ENCODE data around the gene RIPK4.
"Not testable (repeated sequence)": the region's sequence is repeated elsewhere in the genome, so short reads cannot be mapped to it uniquely, and the experiment has no call there.

The RIPK4 gene

GRCh38 chr21:41706263-41706639 lies 60.6 kb downstream of the RIPK4 start:
- H3K36me3 ChIP-seq (ENCODE audit: control insufficient read depth in 2 of 2, insufficient read depth in 2 of 2, low read length in 2 of 2): no peaks in the 10 kb centered on the region
- peaks cover 0 to 4% of the 10 kb centered on the region in 2 donors for H3K9me3 ChIP-seq (ENCODE audit: control insufficient read depth in 2 of 2, low read length in 2 of 2)
- H3K4me3 ChIP-seq (ENCODE audit: low read length in 2 of 2): no peak overlapping the region
- H3K9ac ChIP-seq (ENCODE audit: low read length in 2 of 2): no peak overlapping the region
- no peaks in the 10 kb centered on the region for H3K4me1 ChIP-seq (ENCODE audit: control insufficient read depth, insufficient read depth, low read length)
- H3K27me3 ChIP-seq (ENCODE audit: control insufficient read depth in 1 of 2, insufficient read depth in 2 of 2, low read length in 2 of 2): peaks cover 6 to 18% of the 10 kb centered on the region in 2 donors
- no peak overlapping the region for H3K27ac ChIP-seq (ENCODE audit: low read length)

GRCh38 chr21:41705546-41706262 lies 61.1 kb downstream of the RIPK4 start:
- Histone ChIP-seq H3K4me3 (ENCODE audit: low read length in 2 of 2) (no peak overlapping the region), H3K9me3 (ENCODE audit: control insufficient read depth in 2 of 2, low read length in 2 of 2) (peaks cover 0 to 4% of the 10 kb centered on the region in 2 donors), H3K4me1 (ENCODE audit: control insufficient read depth, insufficient read depth, low read length) (no peaks in the 10 kb centered on the region), H3K27me3 (ENCODE audit: control insufficient read depth in 1 of 2, insufficient read depth in 2 of 2, low read length in 2 of 2) (peaks cover 6 to 14% of the 10 kb centered on the region in 2 donors), H3K27ac (ENCODE audit: low read length) (no peak overlapping the region), H3K36me3 (ENCODE audit: control insufficient read depth in 2 of 2, insufficient read depth in 2 of 2, low read length in 2 of 2) (no peaks in the 10 kb centered on the region), H3K9ac (ENCODE audit: low read length in 2 of 2) (no peak overlapping the region)

GRCh38 chr21:41703857-41704501 lies 62.9 kb downstream of the RIPK4 start:
- no peaks in the 10 kb centered on the region for H3K4me1 ChIP-seq (ENCODE audit: control insufficient read depth, insufficient read depth, low read length)
- H3K27ac ChIP-seq (ENCODE audit: low read length): no peak overlapping the region
- H3K9me3 ChIP-seq (ENCODE audit: control insufficient read depth in 2 of 2, low read length in 2 of 2): peaks cover 0 to 4% of the 10 kb centered on the region in 2 donors
- no peaks in the 10 kb centered on the region for H3K36me3 ChIP-seq (ENCODE audit: control insufficient read depth in 2 of 2, insufficient read depth in 2 of 2, low read length in 2 of 2)
- no peak overlapping the region for H3K4me3 ChIP-seq (ENCODE audit: low read length in 2 of 2)
- peaks cover 5 to 6% of the 10 kb centered on the region in 2 donors for H3K27me3 ChIP-seq (ENCODE audit: control insufficient read depth in 1 of 2, insufficient read depth in 2 of 2, low read length in 2 of 2)
- H3K9ac ChIP-seq (ENCODE audit: low read length in 2 of 2): no peak overlapping the region

GRCh38 chr21:41701749-41702148 lies 65.1 kb downstream of the RIPK4 start:
- Histone ChIP-seq H3K9ac (ENCODE audit: low read length in 2 of 2) (no peak overlapping the region), H3K36me3 (ENCODE audit: control insufficient read depth in 2 of 2, insufficient read depth in 2 of 2, low read length in 2 of 2) (no peaks in the 10 kb centered on the region), H3K9me3 (ENCODE audit: control insufficient read depth in 2 of 2, low read length in 2 of 2) (peaks cover 0 to 4% of the 10 kb centered on the region in 2 donors), H3K4me3 (ENCODE audit: low read length in 2 of 2) (no peak overlapping the region), H3K4me1 (ENCODE audit: control insufficient read depth, insufficient read depth, low read length) (no peaks in the 10 kb centered on the region), H3K27me3 (ENCODE audit: control insufficient read depth in 1 of 2, insufficient read depth in 2 of 2, low read length in 2 of 2) (peaks cover 5 to 6% of the 10 kb centered on the region in 2 donors), H3K27ac (ENCODE audit: low read length) (no peak overlapping the region)

- H3K4me3 ChIP-seq (ENCODE audit: low read length in 2 of 2): no peak overlapping the region
- H3K36me3 ChIP-seq (ENCODE audit: control insufficient read depth in 2 of 2, insufficient read depth in 2 of 2, low read length in 2 of 2): no peaks in the 10 kb centered on the region
- no peaks in the 10 kb centered on the region for H3K4me1 ChIP-seq (ENCODE audit: control insufficient read depth, insufficient read depth, low read length)
- peaks cover 3 to 5% of the 10 kb centered on the region in 2 donors for H3K27me3 ChIP-seq (ENCODE audit: control insufficient read depth in 1 of 2, insufficient read depth in 2 of 2, low read length in 2 of 2)
- H3K9me3 ChIP-seq (ENCODE audit: control insufficient read depth in 2 of 2, low read length in 2 of 2): no peaks in the 10 kb centered on the region
- no peak overlapping the region for H3K27ac ChIP-seq (ENCODE audit: low read length)
- H3K9ac ChIP-seq (ENCODE audit: low read length in 2 of 2): no peak overlapping the region
Observed at GRCh38 chr21:41699311-41699710, 67.5 kb downstream of the RIPK4 start.

GRCh38 chr21:41698071-41698470 lies 68.8 kb downstream of the RIPK4 start:
- Histone ChIP-seq H3K4me3 (ENCODE audit: low read length in 2 of 2) (no peak overlapping the region), H3K27ac (ENCODE audit: low read length) (no peak overlapping the region), H3K9me3 (ENCODE audit: control insufficient read depth in 2 of 2, low read length in 2 of 2) (no peaks in the 10 kb centered on the region), H3K27me3 (ENCODE audit: control insufficient read depth in 1 of 2, insufficient read depth in 2 of 2, low read length in 2 of 2) (peaks cover 5 to 7% of the 10 kb centered on the region in 2 donors), H3K9ac (ENCODE audit: low read length in 2 of 2) (no peak overlapping the region), H3K4me1 (ENCODE audit: control insufficient read depth, insufficient read depth, low read length) (no peaks in the 10 kb centered on the region), H3K36me3 (ENCODE audit: control insufficient read depth in 2 of 2, insufficient read depth in 2 of 2, low read length in 2 of 2) (no peaks in the 10 kb centered on the region)

GRCh38 chr21:41695513-41695912 lies 71.3 kb downstream of the RIPK4 start:
- Histone ChIP-seq H3K4me3 (ENCODE audit: low read length in 2 of 2) (no peak overlapping the region), H3K9ac (ENCODE audit: low read length in 2 of 2) (no peak overlapping the region), H3K4me1 (ENCODE audit: control insufficient read depth, insufficient read depth, low read length) (no peaks in the 10 kb centered on the region), H3K36me3 (ENCODE audit: control insufficient read depth in 2 of 2, insufficient read depth in 2 of 2, low read length in 2 of 2) (no peaks in the 10 kb centered on the region), H3K9me3 (ENCODE audit: control insufficient read depth in 2 of 2, low read length in 2 of 2) (peaks cover 0 to 3% of the 10 kb centered on the region in 2 donors), H3K27me3 (ENCODE audit: control insufficient read depth in 1 of 2, insufficient read depth in 2 of 2, low read length in 2 of 2) (peaks cover 4 to 11% of the 10 kb centered on the region in 2 donors), H3K27ac (ENCODE audit: low read length) (no peak overlapping the region)

GRCh38 chr21:41694042-41694441 lies 72.8 kb downstream of the RIPK4 start:
- H3K4me1 ChIP-seq (ENCODE audit: control insufficient read depth, insufficient read depth, low read length); H3K9ac ChIP-seq (ENCODE audit: low read length in 2 of 2); H3K4me3 ChIP-seq (ENCODE audit: low read length in 2 of 2); H3K36me3 ChIP-seq (ENCODE audit: control insufficient read depth in 2 of 2, insufficient read depth in 2 of 2, low read length in 2 of 2); H3K27ac ChIP-seq (ENCODE audit: low read length); H3K9me3 ChIP-seq (ENCODE audit: control insufficient read depth in 2 of 2, low read length in 2 of 2): not testable (repeated sequence)
- peaks cover 4 to 11% of the 10 kb centered on the region in 2 donors for H3K27me3 ChIP-seq (ENCODE audit: control insufficient read depth in 1 of 2, insufficient read depth in 2 of 2, low read length in 2 of 2)

GRCh38 chr21:41692185-41692565 lies 74.7 kb downstream of the RIPK4 start:
- H3K27me3 ChIP-seq (ENCODE audit: control insufficient read depth in 1 of 2, insufficient read depth in 2 of 2, low read length in 2 of 2): peaks cover 4 to 11% of the 10 kb centered on the region in 2 donors
- H3K4me1 ChIP-seq (ENCODE audit: control insufficient read depth, insufficient read depth, low read length): no peaks in the 10 kb centered on the region
- H3K27ac ChIP-seq (ENCODE audit: low read length): no peak overlapping the region
- no peaks in the 10 kb centered on the region for H3K36me3 ChIP-seq (ENCODE audit: control insufficient read depth in 2 of 2, insufficient read depth in 2 of 2, low read length in 2 of 2)
- no peak overlapping the region for H3K9ac ChIP-seq (ENCODE audit: low read length in 2 of 2)
- H3K4me3 ChIP-seq (ENCODE audit: low read length in 2 of 2): no peak overlapping the region
- H3K9me3 ChIP-seq (ENCODE audit: control insufficient read depth in 2 of 2, low read length in 2 of 2): peaks cover 0 to 3% of the 10 kb centered on the region in 2 donors

GRCh38 chr21:41691205-41692184 lies 75.4 kb downstream of the RIPK4 start:
- Histone ChIP-seq H3K27me3 (ENCODE audit: control insufficient read depth in 1 of 2, insufficient read depth in 2 of 2, low read length in 2 of 2) (peaks cover 5 to 11% of the 10 kb centered on the region in 2 donors), H3K9me3 (ENCODE audit: control insufficient read depth in 2 of 2, low read length in 2 of 2) (peaks cover 0 to 3% of the 10 kb centered on the region in 2 donors), H3K4me3 (ENCODE audit: low read length in 2 of 2) (no peak overlapping the region), H3K36me3 (ENCODE audit: control insufficient read depth in 2 of 2, insufficient read depth in 2 of 2, low read length in 2 of 2) (no peaks in the 10 kb centered on the region), H3K4me1 (ENCODE audit: control insufficient read depth, insufficient read depth, low read length) (no peaks in the 10 kb centered on the region), H3K9ac (ENCODE audit: low read length in 2 of 2) (no peak overlapping the region), H3K27ac (ENCODE audit: low read length) (no peak overlapping the region)
